ENCODE data around the gene CHST11.

GRCh38 chr12:104611671-104612070 lies 154.9 kb downstream of the CHST11 start:
- TF ChIP-seq CTCF (IDR thresholded peaks at IDR 0.05): no peak
- no peak for TF ChIP-seq POLR2A (IDR thresholded peaks at IDR 0.05)
